GM19240 (cell line): ENCODE results near the gene NAGS.
"Not testable (repeated sequence)": the region's sequence is repeated elsewhere in the genome, so short reads cannot be mapped to it uniquely, and the experiment has no call there.

Source experiments
- DNase-seq: peaks from one replicate; pipeline ENCODE4 v3.0.0; 2011; ENCODE audit warnings: low spot score; ENCODE audit not compliant: insufficient read length

NAGS gene, protein sequence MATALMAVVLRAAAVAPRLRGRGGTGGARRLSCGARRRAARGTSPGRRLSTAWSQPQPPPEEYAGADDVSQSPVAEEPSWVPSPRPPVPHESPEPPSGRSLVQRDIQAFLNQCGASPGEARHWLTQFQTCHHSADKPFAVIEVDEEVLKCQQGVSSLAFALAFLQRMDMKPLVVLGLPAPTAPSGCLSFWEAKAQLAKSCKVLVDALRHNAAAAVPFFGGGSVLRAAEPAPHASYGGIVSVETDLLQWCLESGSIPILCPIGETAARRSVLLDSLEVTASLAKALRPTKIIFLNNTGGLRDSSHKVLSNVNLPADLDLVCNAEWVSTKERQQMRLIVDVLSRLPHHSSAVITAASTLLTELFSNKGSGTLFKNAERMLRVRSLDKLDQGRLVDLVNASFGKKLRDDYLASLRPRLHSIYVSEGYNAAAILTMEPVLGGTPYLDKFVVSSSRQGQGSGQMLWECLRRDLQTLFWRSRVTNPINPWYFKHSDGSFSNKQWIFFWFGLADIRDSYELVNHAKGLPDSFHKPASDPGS

DNA sequence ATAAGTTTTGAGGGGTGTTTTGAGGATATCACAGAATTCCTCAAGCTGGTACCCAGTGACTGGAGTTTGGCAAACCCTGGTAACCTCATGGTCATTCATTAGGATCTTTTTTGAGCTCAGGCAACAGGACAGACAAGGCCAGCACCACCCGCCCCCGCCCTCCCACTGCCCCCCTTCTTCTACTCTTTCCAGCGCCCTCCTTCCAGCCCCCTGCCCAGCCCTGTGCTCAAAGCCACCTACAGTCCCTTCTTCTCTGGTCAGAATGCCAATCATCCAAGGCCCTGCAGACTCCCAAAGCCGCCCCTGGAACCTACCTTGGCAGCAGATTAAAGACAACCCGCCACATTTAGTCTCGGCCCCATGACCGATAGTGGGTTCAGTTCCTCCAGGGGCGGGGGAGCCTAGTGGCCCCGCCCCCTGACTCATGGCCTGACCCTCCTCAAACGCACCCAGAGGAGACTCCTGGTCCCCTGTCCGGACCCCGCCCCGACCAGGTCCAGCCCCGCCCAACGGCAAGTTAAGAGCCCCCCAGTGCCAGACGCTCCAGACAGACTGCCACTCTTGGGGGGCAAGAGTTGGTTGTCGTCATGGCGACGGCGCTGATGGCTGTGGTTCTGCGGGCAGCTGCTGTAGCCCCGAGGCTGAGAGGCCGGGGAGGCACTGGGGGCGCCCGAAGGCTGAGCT lies at the start of gene NAGS:
TSS of gene NAGS (plus strand) at position 546 of the 684 bp plus-strand sequence. CDS start at position 588, 42 bp downstream.
- DNase-seq, result no peak

DNA sequence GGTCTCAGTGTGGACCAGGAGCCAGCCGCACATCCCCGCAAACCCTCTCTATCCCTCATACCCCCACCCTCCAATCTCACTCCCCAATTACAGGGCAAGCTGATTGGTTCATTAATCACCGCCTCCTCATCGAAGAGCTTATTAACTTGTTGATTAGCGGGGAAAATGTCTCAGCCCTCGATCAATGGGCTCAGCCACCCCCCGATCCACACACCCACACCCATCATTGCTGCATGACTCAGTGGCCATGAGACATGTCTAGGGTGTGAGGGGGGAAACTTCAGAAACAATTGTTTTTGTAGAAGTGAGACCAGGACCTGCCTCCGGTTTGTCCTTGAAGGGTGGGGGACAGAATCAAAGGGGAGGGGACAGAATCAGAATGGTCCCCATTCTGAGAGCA lies 48.2 kb upstream of the NAGS start:
- no peak for DNase-seq

DNA sequence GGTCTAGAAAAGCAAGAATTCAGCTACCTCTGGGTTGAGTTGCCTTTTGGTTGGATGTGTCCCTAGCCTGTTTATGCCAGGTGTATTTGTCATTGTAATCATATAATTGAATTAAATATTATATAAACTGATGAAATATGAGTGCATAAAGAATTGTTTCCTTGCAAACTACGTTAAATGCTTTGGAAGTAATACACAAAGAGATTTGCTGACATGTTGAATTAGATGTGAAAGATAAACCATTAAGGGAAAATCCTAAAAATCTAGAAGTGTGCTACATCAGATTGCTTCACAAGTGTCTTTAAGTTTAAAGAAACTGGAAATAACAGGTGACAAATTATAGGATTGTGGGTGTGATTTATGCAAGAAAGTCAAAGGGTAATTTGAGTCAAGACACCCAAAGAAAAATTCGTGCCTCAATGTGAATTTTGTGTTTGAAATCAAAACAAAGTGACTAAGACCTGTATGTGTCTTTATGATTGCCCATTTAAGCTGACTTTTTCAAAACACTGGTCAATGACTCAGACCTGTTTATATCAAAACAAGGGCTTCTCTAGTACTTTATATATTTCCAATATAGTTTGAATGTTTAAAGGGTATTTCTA lies 45.6 kb upstream of the NAGS start:
- no peak for DNase-seq

DNA sequence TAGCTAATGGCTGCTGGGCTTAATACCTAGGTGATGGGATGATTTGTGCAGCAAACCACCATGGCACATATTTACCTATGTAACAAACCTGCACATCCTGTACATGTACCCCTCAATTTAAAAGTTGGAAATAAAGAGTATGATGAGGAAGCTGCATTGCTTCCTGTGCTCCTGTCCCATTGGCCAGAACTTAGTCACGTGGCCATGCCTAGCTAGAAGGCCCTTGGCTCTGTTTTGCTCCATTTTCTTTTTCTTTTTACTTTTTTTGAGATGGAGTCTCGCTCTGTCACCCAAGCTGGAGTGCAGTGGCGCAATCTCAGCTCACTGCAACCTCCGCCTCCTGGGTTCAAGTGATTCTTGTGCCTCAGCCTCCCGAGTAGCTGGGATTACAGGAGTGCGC lies 43.1 kb upstream of the NAGS start:
- DNase-seq, result not testable (repeated sequence)

DNA sequence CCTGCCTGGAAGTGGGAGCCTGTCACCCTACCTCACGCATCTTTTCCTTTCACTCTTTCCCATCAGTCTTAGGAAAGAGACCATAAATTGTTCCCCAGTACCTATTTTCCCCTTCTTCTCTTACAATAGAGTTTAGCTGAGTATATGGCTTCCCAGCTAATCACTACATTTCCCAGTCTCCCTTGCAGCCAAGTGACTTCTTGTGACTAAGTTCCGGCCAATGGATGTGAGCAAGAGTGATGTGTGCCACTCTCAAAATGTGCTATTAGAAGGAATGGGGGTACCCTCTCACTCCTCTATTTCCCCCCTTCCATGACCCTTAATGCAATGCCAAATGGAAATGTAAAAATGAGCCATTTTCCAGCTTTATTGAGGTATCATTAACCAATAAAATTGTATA lies 42.5 kb upstream of the NAGS start:
- no peak for DNase-seq

DNA sequence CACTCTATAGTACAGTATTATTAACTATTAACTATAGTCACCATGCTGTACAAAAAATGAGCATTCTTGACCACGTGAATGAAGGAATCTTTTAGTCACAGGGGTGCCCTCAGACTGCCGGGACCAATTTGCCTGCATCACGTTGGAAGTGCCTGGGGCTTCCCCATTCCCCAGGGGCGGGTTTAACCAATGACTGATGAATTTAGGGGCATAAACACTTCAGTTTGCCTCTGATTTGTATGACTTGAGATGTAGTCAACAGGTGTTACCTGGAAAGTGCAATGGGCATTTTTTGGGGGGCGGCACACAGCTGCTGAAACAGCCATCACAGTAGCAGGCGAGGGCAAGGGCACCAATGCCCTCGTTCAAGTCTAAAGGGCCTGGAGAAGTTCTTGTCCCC lies 41.9 kb upstream of the NAGS start:
- no peak for DNase-seq

DNA sequence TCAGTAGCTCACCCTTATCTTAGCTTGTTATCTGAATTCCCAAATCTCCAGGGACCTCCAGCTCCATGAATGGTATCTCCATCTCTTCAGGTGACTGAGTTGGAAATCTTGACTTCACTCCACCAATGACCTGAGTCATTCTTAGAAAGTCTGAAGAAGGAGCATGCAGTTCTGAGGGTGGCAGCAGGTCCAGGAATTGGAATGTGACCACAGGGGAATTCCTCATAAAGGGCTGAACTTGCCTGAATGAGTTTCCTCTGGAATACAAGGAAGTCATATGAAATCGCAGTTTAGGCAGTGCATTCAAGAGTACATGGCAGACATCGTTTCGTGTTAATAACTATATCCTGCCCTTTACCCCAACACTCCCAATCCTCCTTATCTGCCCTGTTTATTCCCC lies 38.1 kb upstream of the NAGS start:
- DNase-seq, result no peak

DNA sequence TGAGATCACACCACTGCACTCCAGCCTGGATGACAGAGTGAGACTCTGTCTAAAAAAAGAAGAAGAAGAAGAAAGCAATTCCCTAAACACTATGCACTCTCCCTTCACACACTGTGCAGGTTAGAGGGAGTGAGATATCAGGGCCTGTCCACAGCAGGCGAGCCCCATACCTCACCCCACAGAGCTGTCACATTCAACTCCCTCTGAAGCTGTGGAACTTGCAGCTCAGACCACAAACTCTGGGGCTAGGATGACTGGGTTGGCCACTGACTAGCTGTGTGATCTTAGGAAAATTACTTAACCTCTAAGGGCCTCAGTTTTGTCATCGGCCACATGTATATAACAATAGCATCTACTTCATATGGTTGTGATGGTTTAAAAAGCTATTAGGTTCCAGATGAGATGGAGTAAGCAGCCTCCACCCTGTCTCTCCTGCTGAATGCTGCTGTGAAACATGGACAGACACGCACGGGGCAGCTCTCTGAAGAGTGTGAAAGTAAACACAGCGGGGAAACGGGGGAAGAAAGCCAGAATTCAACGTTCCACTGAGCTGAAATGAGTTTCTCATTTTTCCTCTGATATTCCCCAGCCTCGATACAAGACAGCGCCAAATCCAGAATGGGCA lies 37.1 kb upstream of the NAGS start:
- DNase-seq, result no peak

DNA sequence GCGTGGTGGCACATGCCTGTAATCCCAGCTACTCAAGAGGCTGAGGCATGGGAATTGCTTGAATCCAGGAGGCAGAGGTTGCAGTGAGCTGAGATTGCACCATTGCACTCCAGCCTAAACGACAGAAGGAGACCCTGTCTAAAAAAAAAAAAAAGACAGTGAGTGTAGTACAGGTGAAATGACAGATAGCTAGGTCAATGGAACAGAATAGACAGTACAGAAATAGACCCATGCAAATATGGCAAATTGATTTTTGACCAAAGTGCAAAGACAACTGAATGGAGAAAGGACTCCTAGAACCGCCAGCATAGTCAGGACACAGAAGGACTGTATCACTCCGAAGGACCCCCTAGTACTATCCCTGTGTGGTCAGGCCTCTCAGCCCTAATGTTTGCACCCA lies 34.1 kb upstream of the NAGS start:
- DNase-seq, result no peak

DNA sequence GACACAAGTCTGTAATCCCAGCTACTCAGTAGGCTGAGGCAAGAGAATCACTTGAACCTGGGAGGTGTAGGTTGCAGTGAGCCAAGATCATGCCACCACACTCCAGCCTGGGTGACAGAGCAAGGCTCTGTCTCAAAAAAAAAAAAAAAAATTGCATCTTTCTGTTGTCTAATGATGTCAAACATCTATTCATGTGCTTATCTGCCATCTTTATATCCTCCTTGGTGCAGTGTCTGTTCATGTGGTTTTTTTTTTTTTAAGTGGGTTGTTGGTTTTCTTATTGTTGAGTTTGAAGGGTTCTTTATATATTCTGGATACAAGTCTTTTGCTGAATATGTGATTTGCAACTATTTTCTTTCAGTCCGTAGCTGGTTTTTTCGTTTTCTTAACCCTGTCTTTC lies 33.0 kb upstream of the NAGS start:
- not testable (repeated sequence) for DNase-seq

DNA sequence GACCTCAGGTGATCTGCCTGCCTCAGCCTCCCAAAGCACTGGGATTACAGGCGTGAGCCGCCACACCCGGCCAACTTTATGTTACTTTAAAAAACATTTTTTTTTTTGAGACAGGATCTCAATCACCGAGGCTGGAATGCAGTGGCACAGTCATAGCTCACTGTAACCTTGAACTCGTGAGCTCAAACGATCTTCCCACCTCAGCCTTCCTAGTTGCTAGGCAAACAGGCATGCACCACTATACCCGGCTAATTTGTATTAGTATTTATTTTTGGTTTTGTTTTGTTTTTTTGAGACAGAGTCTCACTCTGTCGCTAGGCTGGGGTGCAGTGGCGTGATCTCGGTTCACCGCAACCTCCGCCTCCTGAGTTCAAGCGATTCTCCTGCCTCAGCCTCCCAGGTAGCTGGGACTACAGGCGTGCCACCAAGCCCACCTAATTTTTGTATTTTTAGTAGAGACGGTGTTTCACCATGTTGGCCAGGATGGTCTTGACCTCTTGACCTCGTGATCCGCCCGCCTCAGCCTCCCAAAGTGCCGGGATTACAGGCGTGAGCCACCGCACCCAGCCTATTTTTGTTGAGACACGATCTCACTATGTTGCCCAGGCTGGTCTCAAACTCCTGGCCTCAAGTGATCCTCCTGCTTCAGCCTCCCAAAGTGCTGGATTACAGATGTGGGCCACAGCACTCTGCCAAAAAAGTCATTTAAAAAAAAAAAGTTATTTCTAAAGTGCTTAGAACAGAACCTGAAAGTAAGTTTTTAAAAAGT lies 31.8 kb upstream of the NAGS start:
- not testable (repeated sequence) for DNase-seq

DNA sequence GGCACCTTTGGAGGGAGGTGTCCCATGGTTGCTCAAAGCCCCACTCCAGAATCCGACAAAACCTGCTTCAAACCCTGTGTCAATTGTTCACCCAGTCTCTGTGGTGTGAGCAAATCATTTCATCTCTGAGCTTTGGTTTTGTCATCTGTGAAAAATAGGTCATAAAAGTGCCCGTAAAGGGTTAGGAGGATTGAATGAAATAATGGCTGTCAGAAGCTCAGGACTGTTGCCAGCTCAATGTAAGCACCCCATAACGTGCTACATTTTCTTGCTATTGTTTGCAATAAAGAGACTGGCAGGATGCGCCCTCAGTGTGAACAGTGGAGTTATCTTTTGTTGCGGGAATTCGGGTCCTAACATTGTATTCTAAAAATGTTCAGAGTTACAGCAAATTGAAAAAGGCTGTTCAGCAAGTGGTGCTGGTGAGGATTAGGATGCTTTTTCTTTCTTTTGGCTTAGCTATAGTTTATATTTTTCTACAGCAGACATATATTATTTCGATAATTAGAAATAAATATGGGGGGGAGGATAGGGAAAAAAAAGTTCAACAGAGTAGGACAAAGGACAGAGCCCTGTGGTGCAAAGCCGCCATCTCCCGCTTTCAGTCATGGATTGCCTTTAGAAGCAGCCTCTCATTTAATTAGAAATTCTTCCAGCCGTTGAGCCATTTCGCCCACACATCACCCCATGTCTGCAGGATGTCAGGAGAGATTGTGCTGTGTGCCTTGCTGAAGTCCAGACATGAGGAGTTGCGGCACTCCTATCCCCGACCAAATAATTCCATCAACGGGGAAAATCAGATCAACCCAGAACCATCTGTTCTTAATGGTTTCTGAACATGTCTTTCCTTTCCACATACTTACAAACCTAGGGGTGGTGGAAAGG lies 29.8 kb upstream of the NAGS start:
- DNase-seq, result no peak

DNA sequence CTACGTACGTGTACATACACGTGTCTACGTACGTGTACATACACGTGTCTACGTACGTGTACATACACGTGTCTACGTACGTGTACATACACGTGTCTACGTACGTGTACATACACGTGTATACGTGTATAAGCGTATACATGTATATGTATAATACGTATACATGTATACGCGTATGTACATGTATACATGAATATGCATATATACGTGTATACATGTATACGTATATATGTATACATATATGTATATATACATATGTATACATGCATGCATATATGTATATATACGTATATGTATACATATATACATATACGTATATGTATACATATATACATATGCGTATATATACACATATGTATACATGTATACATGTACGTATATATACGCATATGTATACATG lies 28.5 kb upstream of the NAGS start:
- DNase-seq, result no peak

DNA sequence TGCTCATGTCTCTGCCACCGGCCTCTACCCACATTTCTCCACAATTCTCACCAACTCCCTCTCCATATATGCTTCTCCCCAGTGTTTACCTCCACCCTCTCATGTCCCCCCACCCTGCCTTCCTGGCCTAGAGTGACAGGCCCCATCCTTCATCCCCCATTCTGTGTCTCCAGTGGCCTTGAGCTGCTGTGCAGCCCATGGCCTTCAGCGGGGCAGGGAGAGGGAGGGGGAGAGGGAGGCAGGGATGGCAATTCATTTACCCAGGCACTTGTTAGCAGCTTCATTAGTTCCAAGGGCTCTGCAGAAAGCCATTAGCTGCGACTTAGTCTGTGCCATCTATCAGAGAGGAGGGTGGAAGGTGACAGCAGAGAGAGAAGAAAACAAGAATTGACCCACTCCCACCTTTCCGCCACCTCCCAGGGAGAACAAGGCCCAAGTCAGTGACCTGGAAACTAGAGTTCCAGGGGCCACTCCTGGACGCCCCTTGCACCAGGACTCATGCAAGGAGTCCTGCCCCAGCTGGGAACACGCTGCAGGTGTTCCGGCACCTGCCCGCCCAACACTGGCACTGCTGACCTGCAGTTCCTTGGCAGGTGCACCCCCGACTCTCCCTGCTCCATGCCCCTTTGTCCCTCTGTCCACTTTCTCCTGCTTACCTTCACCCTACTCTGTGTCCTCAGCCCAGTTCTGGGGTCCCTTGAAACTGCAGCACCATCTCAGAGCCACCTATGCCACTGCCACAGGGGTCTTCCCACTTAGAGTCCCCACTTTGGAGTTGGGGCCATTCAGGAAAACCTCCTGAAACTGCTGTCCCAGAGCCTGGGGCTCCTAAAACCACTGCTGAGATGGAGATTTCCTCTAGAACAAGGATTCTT lies 27.2 kb upstream of the NAGS start:
- DNase-seq, result no peak

DNA sequence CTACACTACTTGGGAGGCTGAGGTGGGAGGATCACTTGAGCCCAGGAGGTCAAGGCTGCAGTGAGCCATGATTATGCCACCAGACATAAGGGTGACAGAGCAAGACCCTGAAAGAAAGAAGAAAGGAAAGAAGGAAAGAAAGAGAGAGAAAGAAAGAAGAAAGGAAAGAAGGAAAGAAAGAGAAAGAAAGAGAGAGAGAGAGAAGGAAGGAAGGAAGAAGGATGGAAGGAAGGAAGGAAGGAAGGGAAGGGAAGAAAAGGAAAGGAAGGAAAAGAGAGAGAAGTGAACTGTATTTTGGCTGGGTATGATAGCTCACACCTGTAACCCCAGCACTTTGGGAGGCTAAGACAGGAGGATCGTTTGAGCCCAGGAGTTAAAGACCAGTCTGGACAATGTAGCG lies 26.3 kb upstream of the NAGS start:
- no peak for DNase-seq

DNA sequence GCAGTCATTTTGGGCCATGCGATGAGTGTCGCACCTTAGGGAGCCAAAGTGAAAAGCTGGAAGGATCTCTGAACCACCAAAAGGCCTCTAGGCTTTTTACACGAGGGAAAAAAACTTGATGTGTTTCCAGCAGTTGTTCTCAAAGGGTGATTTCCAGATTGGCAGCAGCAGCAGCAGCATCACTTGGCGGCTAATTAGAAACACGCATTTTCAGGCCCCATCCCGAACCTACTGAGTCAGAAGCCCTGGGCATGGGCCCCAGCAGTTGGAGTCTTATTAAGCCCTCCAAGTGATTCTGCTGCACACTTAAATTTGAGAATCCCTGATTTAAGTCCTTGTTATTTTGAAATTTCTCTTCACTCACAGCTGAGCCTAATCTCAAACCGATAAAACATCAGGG lies 25.4 kb upstream of the NAGS start:
- no peak for DNase-seq

DNA sequence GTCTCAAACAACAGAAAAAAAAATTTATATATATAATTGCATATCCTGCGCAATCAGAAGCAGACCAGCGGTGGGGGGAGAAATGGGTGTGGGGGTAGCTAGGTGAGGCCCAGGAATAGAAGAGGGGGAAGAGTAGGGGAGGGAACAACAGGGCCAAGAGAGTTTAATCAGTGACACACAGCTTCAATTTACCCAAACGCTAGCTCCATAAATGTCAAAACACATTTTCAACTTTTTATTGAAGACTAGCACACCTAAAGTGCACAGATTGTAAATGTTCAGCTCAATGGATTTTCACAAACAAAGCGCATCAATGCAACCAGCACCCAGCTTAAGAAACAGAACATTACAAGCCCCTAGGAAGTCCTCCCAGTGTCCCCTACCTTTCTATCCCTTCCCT lies 24.8 kb upstream of the NAGS start:
- no peak for DNase-seq

DNA sequence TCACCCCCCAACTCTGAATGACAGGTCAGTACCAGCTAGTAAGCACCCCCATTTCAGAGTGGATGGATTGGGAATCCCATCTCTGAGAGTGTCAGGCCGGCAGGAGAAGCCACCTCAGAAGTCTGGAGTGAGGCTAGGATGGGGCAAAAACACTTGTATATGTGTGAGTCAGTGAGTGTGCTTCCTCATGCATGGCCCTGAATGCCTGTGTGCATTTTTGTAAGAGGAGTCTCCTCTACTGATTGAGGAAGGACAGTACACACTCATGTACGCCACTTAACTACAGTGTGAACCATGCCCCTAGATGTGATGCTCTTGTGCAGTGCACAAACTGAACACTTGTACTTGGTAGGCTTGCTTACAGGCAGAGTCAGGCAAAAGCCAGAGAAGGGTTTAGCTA lies 22.3 kb upstream of the NAGS start:
- DNase-seq, result no peak

DNA sequence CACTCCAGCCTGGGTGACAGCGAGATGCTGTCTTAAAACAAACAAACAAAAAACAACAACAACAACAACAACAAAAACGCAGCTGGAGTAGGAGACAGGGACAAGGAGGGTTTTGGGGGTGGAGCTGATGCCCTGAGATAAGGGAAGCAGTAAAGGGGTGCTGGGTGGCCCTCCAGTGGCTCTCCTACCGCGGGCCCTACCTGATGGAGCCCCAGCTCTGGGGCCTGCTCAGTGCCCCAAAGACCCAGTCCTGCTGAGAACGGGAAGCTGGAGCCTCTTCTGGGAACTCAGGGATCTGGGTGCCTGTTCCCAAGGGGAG lies 21.3 kb upstream of the NAGS start:
- no peak for DNase-seq
